Ishikawa (cell line): ENCODE measurements around the gene REXO5.

Experiments used
- CEBPB ChIP-seq: IDR thresholded peaks from 2 replicates; pipeline ENCODE4 v1.6.1; 2012
- CREB1 ChIP-seq: IDR thresholded peaks from 2 replicates; pipeline ENCODE4 v1.6.1; 2012; ENCODE audit warnings: low read depth
- EGR1 ChIP-seq: IDR thresholded peaks from 2 replicates; pipeline ENCODE4 v1.6.1; 2012
- EP300 ChIP-seq: IDR thresholded peaks from 2 replicates; pipeline ENCODE4 v1.6.1; 2012; ENCODE audit warnings: borderline replicate concordance
- FOXM1 ChIP-seq: IDR thresholded peaks from 2 replicates; pipeline ENCODE4 v1.6.1; 2012; ENCODE audit warnings: low read depth, borderline replicate concordance
- MAX ChIP-seq: IDR thresholded peaks from 2 replicates; pipeline ENCODE4 v1.6.1; 2012
- NFIC ChIP-seq: IDR thresholded peaks from 2 replicates; pipeline ENCODE4 v1.6.1; 2012
- RAD21 ChIP-seq: IDR thresholded peaks from 2 replicates; pipeline ENCODE4 v1.6.1; 2012; ENCODE audit warnings: low read depth
- TAF1 ChIP-seq: IDR thresholded peaks from 2 replicates; pipeline ENCODE4 v1.6.1; 2012; ENCODE audit warnings: low read depth, mild to moderate bottlenecking
- TCF12 ChIP-seq: IDR thresholded peaks from 2 replicates; pipeline ENCODE4 v1.6.1; 2012; ENCODE audit warnings: low read depth
- TEAD4 ChIP-seq: IDR thresholded peaks from 2 replicates; pipeline ENCODE4 v1.6.1; 2012
- YY1 ChIP-seq: IDR thresholded peaks from 2 replicates; pipeline ENCODE4 v1.6.1; 2012; ENCODE audit warnings: low read depth
- ZBTB7A ChIP-seq: IDR thresholded peaks from 2 replicates; pipeline ENCODE4 v1.6.1; 2012; ENCODE audit warnings: low read depth
- TF ChIP-seq, protein P1 (sequence below): IDR thresholded peaks from 2 replicates; pipeline ENCODE4 v1.6.1; 2012
- TF ChIP-seq, protein P2 (sequence below): IDR thresholded peaks from 2 replicates; pipeline ENCODE4 v1.6.1; 2012; ENCODE audit warnings: low read depth, mild to moderate bottlenecking

The REXO5 gene

DNA sequence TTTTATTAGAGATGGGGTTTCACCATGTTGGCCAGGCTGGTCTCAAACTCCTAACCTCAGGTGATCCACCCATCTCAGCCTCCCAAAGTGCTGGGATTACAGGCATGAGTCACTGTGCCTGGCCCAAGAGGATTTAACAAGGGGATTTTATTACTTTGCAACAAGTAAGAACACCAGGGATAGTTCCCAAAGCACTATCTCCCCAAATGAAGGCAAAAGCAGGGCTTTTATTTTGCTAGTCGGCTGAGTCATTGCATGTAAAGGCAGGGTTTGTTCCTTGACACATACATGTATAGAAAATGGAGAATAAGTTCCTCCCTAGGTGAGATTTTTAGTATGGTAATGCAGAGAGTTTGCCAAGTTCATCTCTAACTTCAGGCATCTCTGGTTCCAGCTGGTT, 24.0 kb downstream of the REXO5 start:
- TF ChIP-seq EGR1 (no peak), EP300 (no peak), CEBPB (no peak), NFIC (no peak), TAF1 (no peak), RAD21 (no peak), TCF12 (no peak), MAX (no peak), YY1 (no peak), FOXM1 (no peak), TEAD4 (no peak), ZBTB7A (no peak), CREB1 (no peak)
- TF ChIP-seq, protein P1, sequence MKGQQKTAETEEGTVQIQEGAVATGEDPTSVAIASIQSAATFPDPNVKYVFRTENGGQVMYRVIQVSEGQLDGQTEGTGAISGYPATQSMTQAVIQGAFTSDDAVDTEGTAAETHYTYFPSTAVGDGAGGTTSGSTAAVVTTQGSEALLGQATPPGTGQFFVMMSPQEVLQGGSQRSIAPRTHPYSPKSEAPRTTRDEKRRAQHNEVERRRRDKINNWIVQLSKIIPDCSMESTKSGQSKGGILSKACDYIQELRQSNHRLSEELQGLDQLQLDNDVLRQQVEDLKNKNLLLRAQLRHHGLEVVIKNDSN, result no peak
- TF ChIP-seq, protein P2, sequence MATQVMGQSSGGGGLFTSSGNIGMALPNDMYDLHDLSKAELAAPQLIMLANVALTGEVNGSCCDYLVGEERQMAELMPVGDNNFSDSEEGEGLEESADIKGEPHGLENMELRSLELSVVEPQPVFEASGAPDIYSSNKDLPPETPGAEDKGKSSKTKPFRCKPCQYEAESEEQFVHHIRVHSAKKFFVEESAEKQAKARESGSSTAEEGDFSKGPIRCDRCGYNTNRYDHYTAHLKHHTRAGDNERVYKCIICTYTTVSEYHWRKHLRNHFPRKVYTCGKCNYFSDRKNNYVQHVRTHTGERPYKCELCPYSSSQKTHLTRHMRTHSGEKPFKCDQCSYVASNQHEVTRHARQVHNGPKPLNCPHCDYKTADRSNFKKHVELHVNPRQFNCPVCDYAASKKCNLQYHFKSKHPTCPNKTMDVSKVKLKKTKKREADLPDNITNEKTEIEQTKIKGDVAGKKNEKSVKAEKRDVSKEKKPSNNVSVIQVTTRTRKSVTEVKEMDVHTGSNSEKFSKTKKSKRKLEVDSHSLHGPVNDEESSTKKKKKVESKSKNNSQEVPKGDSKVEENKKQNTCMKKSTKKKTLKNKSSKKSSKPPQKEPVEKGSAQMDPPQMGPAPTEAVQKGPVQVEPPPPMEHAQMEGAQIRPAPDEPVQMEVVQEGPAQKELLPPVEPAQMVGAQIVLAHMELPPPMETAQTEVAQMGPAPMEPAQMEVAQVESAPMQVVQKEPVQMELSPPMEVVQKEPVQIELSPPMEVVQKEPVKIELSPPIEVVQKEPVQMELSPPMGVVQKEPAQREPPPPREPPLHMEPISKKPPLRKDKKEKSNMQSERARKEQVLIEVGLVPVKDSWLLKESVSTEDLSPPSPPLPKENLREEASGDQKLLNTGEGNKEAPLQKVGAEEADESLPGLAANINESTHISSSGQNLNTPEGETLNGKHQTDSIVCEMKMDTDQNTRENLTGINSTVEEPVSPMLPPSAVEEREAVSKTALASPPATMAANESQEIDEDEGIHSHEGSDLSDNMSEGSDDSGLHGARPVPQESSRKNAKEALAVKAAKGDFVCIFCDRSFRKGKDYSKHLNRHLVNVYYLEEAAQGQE, result no peak

DNA sequence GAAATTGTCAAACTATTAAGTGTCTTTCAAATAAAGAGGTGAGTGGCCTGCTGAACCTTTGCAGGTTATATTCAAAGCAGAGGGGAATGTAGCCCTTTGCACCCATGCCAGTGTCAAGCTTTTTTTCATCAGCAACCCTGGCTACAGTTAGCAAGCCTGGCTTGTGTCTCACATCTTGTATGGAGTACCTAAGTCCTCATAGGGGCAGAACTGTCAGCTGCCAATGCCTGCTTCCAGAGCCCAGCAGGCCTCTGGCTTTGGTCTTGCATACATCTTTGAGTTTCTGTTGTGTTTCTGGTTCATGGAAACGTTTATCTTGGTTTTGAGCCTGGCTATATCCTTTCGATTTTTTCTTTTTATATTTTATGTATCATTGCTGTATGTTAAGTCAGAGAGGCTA, 26.8 kb downstream of the REXO5 start:
- TF ChIP-seq EP300 (no peak), CEBPB (no peak), CREB1 (no peak), FOXM1 (no peak), ZBTB7A (no peak), MAX (no peak), RAD21 (no peak), TCF12 (no peak), EGR1 (no peak)
- TF ChIP-seq, protein P2, result no peak
- TF ChIP-seq, protein P1, result no peak

- TF ChIP-seq EP300 (no peak), YY1 (no peak)
These were observed 31.9 kb downstream of the REXO5 start for GRCh38 chr16:20838240-20838639.

DNA sequence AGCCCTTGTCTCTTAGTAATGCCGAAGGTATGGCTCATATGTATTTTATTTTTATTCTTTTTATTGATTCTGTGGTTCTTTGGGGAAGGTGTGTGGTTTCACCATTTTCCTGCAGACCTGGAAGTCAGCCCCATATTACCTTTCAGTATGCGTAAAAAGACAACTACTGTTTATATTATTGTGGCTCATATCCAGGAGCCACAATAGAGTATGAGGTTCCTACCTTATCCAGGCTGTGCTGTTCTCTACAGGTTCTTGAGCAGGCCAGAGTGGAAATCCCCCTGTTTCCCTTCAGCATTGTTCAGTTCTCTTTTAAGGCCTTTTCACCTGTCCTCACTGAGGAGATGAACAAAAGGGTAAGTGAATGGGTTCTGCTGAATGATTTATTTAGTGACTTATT, 33.2 kb downstream of the REXO5 start:
- TF ChIP-seq TAF1 (no peak), MAX (no peak), CREB1 (no peak), ZBTB7A (no peak), TCF12 (no peak), YY1 (no peak), CEBPB (no peak), EP300 (no peak), NFIC (no peak), FOXM1 (no peak), TEAD4 (no peak), RAD21 (no peak), EGR1 (no peak)
- TF ChIP-seq, protein P1, result no peak
- TF ChIP-seq, protein P2, result no peak
